ENCODE measurements around the gene LRRC72.

Gene LRRC72

DNA sequence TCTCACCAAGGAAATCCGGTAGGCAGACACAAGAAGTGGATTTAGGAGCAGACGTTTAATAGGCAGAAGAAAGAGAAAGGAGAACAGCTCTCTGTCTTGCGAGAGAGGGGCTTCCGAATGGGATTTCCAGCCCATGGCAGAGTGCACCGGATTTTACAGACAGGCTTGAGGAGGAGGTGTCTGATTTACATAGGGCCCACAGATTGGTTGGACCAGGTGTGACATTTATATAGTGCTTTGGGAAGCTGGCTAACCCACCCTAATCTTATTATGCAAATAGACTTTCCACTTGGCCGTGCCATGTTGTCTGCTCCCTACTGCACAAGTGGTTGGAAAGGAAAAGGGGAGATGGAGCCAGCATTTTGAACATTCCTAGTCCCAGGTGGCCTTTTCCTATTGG lies 61.2 kb downstream of the LRRC72 start:
- no CpG with 5 or more reads among the region's 6 CpGs for WGBS, 2 donors (ENCODE audit: extremely low coverage in 2 of 2, insufficient read length in 2 of 2, insufficient replicate concordance in 1 of 2)
- Histone ChIP-seq H2BK12ac (ENCODE audit: low read length) (no peak overlapping the region), H3K27ac (replicated peaks; ENCODE audit: low read length) (no peak overlapping the region), H4K8ac (ENCODE audit: low read depth, low read length) (no peak overlapping the region), H3K4me2 (ENCODE audit: insufficient read depth, low read length, poor library complexity, severe bottlenecking) (no peak overlapping the region), H2BK120ac (ENCODE audit: low read depth, low read length) (no peak overlapping the region), H4K91ac (ENCODE audit: low read depth, low read length, poor library complexity) (no peak overlapping the region), H3K9me3 (replicated peaks in 1 of 2; ENCODE audit: control insufficient read depth in 2 of 2, insufficient read depth in 1 of 2, low read depth in 1 of 2, low read length in 2 of 2) (peaks cover 0 to 2% of the 10 kb centered on the region in 2 donors), H2BK5ac (ENCODE audit: low read length) (no peak overlapping the region), H3K27me3 (ENCODE audit: control insufficient read depth in 3 of 3, insufficient read depth in 3 of 3, low read depth in 1 of 3, low read length in 3 of 3) (no peaks in the 10 kb centered on the region), H2AK5ac (ENCODE audit: low read depth, low read length) (no peak overlapping the region), H3K36me3 (replicated peaks in 1 of 2; ENCODE audit: control insufficient read depth in 2 of 2, insufficient read depth in 2 of 2, low read length in 2 of 2) (no peaks in the 10 kb centered on the region), H3K4me3 (ENCODE audit: low read length in 2 of 2) (no peak overlapping the region), H3K23ac (ENCODE audit: low read depth, low read length, poor library complexity) (no peak overlapping the region), H3K18ac (ENCODE audit: low read length) (no peak overlapping the region), H3K9ac (ENCODE audit: low read depth, low read length, poor library complexity) (no peak overlapping the region), H3K14ac (ENCODE audit: low read length) (no peak overlapping the region), H2BK15ac (ENCODE audit: low read length) (no peak overlapping the region), H3K79me1 (ENCODE audit: low read depth, low read length) (no peaks in the 10 kb centered on the region), H3K4ac (ENCODE audit: low read length) (no peak overlapping the region), H2AFZ (ENCODE audit: low read length) (no peak overlapping the region), H3K4me1 (ENCODE audit: control insufficient read depth in 2 of 2, insufficient read depth in 1 of 2, low read depth in 1 of 2, low read length in 2 of 2) (peaks cover 0 to 3% of the 10 kb centered on the region in 2 donors)
- no peak for DNase-seq (ENCODE audit: low spot score)

DNA sequence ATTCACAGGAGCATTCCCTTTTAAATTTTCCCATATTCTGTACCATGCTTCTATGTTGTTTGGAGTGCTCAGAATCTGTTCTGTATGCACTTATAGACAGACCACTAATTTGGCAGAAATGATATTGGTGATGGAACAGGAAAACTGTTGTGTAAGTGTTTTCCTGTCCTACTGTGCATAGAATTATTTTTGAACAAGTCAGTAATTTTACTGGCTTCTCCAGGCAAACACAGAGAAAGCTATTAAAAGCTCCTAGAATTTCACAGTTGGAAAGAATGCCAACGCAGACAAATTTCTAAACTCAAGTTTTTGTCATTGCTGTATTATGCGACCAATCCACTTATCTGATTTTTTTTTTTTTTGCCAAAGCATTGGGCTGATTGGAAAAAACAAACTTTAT lies 63.3 kb downstream of the LRRC72 start:
- no peak overlapping the region for H2BK120ac ChIP-seq (ENCODE audit: low read depth, low read length)
- no peak overlapping the region for H3K18ac ChIP-seq (ENCODE audit: low read length)
- no peak overlapping the region for H2AFZ ChIP-seq (ENCODE audit: low read length)
- H4K91ac ChIP-seq (ENCODE audit: low read depth, low read length, poor library complexity) = no peak overlapping the region
- H3K4me2 ChIP-seq (ENCODE audit: insufficient read depth, low read length, poor library complexity, severe bottlenecking) = no peak overlapping the region
- H4K8ac ChIP-seq (ENCODE audit: low read depth, low read length) = no peak overlapping the region
- H3K14ac ChIP-seq (ENCODE audit: low read length) = no peak overlapping the region
- peaks cover 0 to 3% of the 10 kb centered on the region in 2 donors for H3K4me1 ChIP-seq (ENCODE audit: control insufficient read depth in 2 of 2, insufficient read depth in 1 of 2, low read depth in 1 of 2, low read length in 2 of 2)
- no peak for DNase-seq (ENCODE audit: low spot score)
- no peak overlapping the region for H2AK5ac ChIP-seq (ENCODE audit: low read depth, low read length)
- no peak overlapping the region for H3K27ac ChIP-seq (replicated peaks; ENCODE audit: low read length)
- H3K79me1 ChIP-seq (ENCODE audit: low read depth, low read length) = no peaks in the 10 kb centered on the region
- H3K27me3 ChIP-seq (ENCODE audit: control insufficient read depth in 3 of 3, insufficient read depth in 3 of 3, low read depth in 1 of 3, low read length in 3 of 3) = no peaks in the 10 kb centered on the region
- no peaks in the 10 kb centered on the region for H3K36me3 ChIP-seq (replicated peaks in 1 of 2; ENCODE audit: control insufficient read depth in 2 of 2, insufficient read depth in 2 of 2, low read length in 2 of 2)
- no peak overlapping the region for H3K23ac ChIP-seq (ENCODE audit: low read depth, low read length, poor library complexity)
- no peak overlapping the region for H2BK5ac ChIP-seq (ENCODE audit: low read length)
- no CpG with 5 or more reads among the region's 2 CpGs for WGBS, 2 donors (ENCODE audit: extremely low coverage in 2 of 2, insufficient read length in 2 of 2, insufficient replicate concordance in 1 of 2)
- H2BK12ac ChIP-seq (ENCODE audit: low read length) = no peak overlapping the region
- H3K9me3 ChIP-seq (replicated peaks in 1 of 2; ENCODE audit: control insufficient read depth in 2 of 2, insufficient read depth in 1 of 2, low read depth in 1 of 2, low read length in 2 of 2) = peaks cover 0 to 2% of the 10 kb centered on the region in 2 donors
- no peak overlapping the region for H3K4me3 ChIP-seq (ENCODE audit: low read length in 2 of 2)
- no peak overlapping the region for H3K9ac ChIP-seq (ENCODE audit: low read depth, low read length, poor library complexity)
- no peak overlapping the region for H2BK15ac ChIP-seq (ENCODE audit: low read length)
- no peak overlapping the region for H3K4ac ChIP-seq (ENCODE audit: low read length)

GRCh38 chr7:16590424-16590823 lies 63.8 kb downstream of the LRRC72 start:
- H3K4ac ChIP-seq (ENCODE audit: low read length) = no peak overlapping the region
- H3K14ac ChIP-seq (ENCODE audit: low read length) = no peak overlapping the region
- H3K4me1 ChIP-seq (ENCODE audit: control insufficient read depth in 2 of 2, insufficient read depth in 1 of 2, low read depth in 1 of 2, low read length in 2 of 2) = peaks cover 0 to 3% of the 10 kb centered on the region in 2 donors
- no peak overlapping the region for H3K23ac ChIP-seq (ENCODE audit: low read depth, low read length, poor library complexity)
- H3K9ac ChIP-seq (ENCODE audit: low read depth, low read length, poor library complexity) = no peak overlapping the region
- no peaks in the 10 kb centered on the region for H3K36me3 ChIP-seq (replicated peaks in 1 of 2; ENCODE audit: control insufficient read depth in 2 of 2, insufficient read depth in 2 of 2, low read length in 2 of 2)
- no peak for DNase-seq (ENCODE audit: low spot score)
- H2BK120ac ChIP-seq (ENCODE audit: low read depth, low read length) = no peak overlapping the region
- no peak overlapping the region for H3K18ac ChIP-seq (ENCODE audit: low read length)
- no CpG with 5 or more reads among the region's 1 CpG for WGBS, 2 donors (ENCODE audit: extremely low coverage in 2 of 2, insufficient read length in 2 of 2, insufficient replicate concordance in 1 of 2)
- H2AK5ac ChIP-seq (ENCODE audit: low read depth, low read length) = no peak overlapping the region
- H3K79me1 ChIP-seq (ENCODE audit: low read depth, low read length) = no peaks in the 10 kb centered on the region
- H2AFZ ChIP-seq (ENCODE audit: low read length) = no peak overlapping the region
- H2BK12ac ChIP-seq (ENCODE audit: low read length) = no peak overlapping the region
- peaks cover 0 to 2% of the 10 kb centered on the region in 2 donors for H3K9me3 ChIP-seq (replicated peaks in 1 of 2; ENCODE audit: control insufficient read depth in 2 of 2, insufficient read depth in 1 of 2, low read depth in 1 of 2, low read length in 2 of 2)
- no peaks in the 10 kb centered on the region for H3K27me3 ChIP-seq (ENCODE audit: control insufficient read depth in 3 of 3, insufficient read depth in 3 of 3, low read depth in 1 of 3, low read length in 3 of 3)
- H3K4me2 ChIP-seq (ENCODE audit: insufficient read depth, low read length, poor library complexity, severe bottlenecking) = no peak overlapping the region
- H3K4me3 ChIP-seq (ENCODE audit: low read length in 2 of 2) = no peak overlapping the region
- H2BK15ac ChIP-seq (ENCODE audit: low read length) = no peak overlapping the region
- no peak overlapping the region for H2BK5ac ChIP-seq (ENCODE audit: low read length)
- H3K27ac ChIP-seq (replicated peaks; ENCODE audit: low read length) = no peak overlapping the region
- no peak overlapping the region for H4K8ac ChIP-seq (ENCODE audit: low read depth, low read length)
- H4K91ac ChIP-seq (ENCODE audit: low read depth, low read length, poor library complexity) = no peak overlapping the region

- Histone ChIP-seq H3K14ac (ENCODE audit: low read length) (no peak overlapping the region), H2BK15ac (ENCODE audit: low read length) (no peak overlapping the region), H4K8ac (ENCODE audit: low read depth, low read length) (no peak overlapping the region), H2BK120ac (ENCODE audit: low read depth, low read length) (no peak overlapping the region), H3K4me3 (ENCODE audit: low read length in 2 of 2) (no peak overlapping the region), H4K91ac (ENCODE audit: low read depth, low read length, poor library complexity) (no peak overlapping the region), H2BK12ac (ENCODE audit: low read length) (no peak overlapping the region), H3K27ac (replicated peaks; ENCODE audit: low read length) (no peak overlapping the region), H3K23ac (ENCODE audit: low read depth, low read length, poor library complexity) (no peak overlapping the region), H3K27me3 (ENCODE audit: control insufficient read depth in 3 of 3, insufficient read depth in 3 of 3, low read depth in 1 of 3, low read length in 3 of 3) (no peaks in the 10 kb centered on the region), H3K36me3 (replicated peaks in 1 of 2; ENCODE audit: control insufficient read depth in 2 of 2, insufficient read depth in 2 of 2, low read length in 2 of 2) (no peaks in the 10 kb centered on the region), H3K9me3 (replicated peaks in 1 of 2; ENCODE audit: control insufficient read depth in 2 of 2, insufficient read depth in 1 of 2, low read depth in 1 of 2, low read length in 2 of 2) (no peaks in the 10 kb centered on the region), H3K4me2 (ENCODE audit: insufficient read depth, low read length, poor library complexity, severe bottlenecking) (no peak overlapping the region), H3K4ac (ENCODE audit: low read length) (no peak overlapping the region), H3K18ac (ENCODE audit: low read length) (no peak overlapping the region), H3K9ac (ENCODE audit: low read depth, low read length, poor library complexity) (no peak overlapping the region), H2BK5ac (ENCODE audit: low read length) (no peak overlapping the region), H3K4me1 (ENCODE audit: control insufficient read depth in 2 of 2, insufficient read depth in 1 of 2, low read depth in 1 of 2, low read length in 2 of 2) (peaks cover 0 to 4% of the 10 kb centered on the region in 2 donors), H2AK5ac (ENCODE audit: low read depth, low read length) (no peak overlapping the region), H3K79me1 (ENCODE audit: low read depth, low read length) (no peaks in the 10 kb centered on the region), H2AFZ (ENCODE audit: low read length) (no peak overlapping the region)
- no peak for DNase-seq (ENCODE audit: low spot score)
- no CpG with 5 or more reads among the region's 3 CpGs for WGBS, 2 donors (ENCODE audit: extremely low coverage in 2 of 2, insufficient read length in 2 of 2, insufficient replicate concordance in 1 of 2)
Observed at GRCh38 chr7:16592395-16592794, 65.8 kb downstream of the LRRC72 start.

Measured in neuronal stem cell (in vitro differentiated cells).